ENCODE data around the gene SCARB1. TPM values are rescaled to one million over a fixed set of nuclear protein-coding genes. Genes with fewer than 3 reads are reported as not detected.

SCARB1 gene
- total RNA-seq, 1 experiment from 2014 or later, result 68.3 TPM

DNA sequence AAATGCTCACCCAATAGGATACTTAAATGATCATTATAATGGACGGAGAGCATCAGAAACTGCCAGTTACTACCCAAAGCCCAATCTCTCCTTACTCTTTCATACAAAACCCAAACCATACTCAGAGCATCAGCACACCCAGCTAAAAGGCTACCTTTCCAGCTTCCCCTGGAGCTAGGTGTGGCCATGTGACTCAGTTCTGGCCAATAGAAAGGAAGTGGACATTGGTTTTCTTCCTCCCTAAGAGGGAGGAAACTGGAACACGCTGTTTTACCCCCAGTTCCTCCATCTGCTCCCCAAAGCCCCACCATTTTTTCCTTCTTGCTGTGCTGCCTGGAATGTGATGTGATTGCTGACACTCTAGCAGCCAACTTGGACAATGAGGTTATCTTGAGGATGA is 50.7 kb downstream of the SCARB1 start (continued):
- TF ChIP-seq JAZF1 (CRISPR knock-in tag; IDR thresholded peaks at IDR 0.05) (no peak), ZNF396 (CRISPR knock-in tag; IDR thresholded peaks at IDR 0.05; ENCODE audit: borderline replicate concordance) (no peak)

DNA sequence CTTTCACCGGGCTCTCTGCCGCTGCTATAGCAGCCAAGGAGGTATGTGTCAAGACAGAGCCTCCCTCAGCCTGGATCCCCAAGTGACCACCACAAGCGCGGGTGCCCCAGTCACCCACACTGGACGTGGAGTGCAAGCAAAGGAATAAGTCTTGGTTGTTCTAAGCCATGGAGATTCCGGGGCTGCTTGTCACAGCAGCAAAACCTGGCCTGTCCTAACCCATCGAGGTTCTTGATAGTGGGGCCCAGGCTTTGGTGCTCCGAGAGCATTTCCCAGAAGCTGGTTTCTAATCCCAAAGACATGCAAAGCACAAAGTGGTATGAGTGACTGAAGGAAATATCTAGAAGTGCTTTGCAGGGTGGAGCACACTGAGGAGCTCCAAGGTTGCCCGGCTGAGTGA is 51.3 kb downstream of the SCARB1 start:
- ChIA-PET POLR2A (no interaction called here), CTCF (no interaction called here)
- Mint-ChIP-seq H3K4me1 (no peaks in the 10 kb centered on the region), H3K9me3 (peaks cover 6% of the 10 kb centered on the region; the same call in 1 of the 2 replicates), H3K4me3 (no peak overlapping the region), H3K36me3 (peaks cover 39% of the 10 kb centered on the region), H3K27me3 (ENCODE audit: low read depth) (no peaks in the 10 kb centered on the region), H3K27ac (no peak overlapping the region)
- no peak for DNase-seq (ENCODE audit: low spot score)
- no peak for ATAC-seq
- TF ChIP-seq JAZF1 (CRISPR knock-in tag; IDR thresholded peaks at IDR 0.05), result no peak
- TF ChIP-seq, protein P1, sequence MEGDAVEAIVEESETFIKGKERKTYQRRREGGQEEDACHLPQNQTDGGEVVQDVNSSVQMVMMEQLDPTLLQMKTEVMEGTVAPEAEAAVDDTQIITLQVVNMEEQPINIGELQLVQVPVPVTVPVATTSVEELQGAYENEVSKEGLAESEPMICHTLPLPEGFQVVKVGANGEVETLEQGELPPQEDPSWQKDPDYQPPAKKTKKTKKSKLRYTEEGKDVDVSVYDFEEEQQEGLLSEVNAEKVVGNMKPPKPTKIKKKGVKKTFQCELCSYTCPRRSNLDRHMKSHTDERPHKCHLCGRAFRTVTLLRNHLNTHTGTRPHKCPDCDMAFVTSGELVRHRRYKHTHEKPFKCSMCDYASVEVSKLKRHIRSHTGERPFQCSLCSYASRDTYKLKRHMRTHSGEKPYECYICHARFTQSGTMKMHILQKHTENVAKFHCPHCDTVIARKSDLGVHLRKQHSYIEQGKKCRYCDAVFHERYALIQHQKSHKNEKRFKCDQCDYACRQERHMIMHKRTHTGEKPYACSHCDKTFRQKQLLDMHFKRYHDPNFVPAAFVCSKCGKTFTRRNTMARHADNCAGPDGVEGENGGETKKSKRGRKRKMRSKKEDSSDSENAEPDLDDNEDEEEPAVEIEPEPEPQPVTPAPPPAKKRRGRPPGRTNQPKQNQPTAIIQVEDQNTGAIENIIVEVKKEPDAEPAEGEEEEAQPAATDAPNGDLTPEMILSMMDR (IDR thresholded peaks at IDR 0.05), result no peak
- TF ChIP-seq, protein P2, sequence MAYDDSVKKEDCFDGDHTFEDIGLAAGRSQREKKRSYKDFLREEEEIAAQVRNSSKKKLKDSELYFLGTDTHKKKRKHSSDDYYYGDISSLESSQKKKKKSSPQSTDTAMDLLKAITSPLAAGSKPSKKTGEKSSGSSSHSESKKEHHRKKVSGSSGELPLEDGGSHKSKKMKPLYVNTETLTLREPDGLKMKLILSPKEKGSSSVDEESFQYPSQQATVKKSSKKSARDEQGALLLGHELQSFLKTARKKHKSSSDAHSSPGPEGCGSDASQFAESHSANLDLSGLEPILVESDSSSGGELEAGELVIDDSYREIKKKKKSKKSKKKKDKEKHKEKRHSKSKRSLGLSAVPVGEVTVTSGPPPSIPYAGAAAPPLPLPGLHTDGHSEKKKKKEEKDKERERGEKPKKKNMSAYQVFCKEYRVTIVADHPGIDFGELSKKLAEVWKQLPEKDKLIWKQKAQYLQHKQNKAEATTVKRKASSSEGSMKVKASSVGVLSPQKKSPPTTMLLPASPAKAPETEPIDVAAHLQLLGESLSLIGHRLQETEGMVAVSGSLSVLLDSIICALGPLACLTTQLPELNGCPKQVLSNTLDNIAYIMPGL (CRISPR knock-in tag; IDR thresholded peaks at IDR 0.05), result no peak
- no peak for TF ChIP-seq EMX1 (CRISPR knock-in tag; IDR thresholded peaks at IDR 0.05)
- TF ChIP-seq, protein P3, sequence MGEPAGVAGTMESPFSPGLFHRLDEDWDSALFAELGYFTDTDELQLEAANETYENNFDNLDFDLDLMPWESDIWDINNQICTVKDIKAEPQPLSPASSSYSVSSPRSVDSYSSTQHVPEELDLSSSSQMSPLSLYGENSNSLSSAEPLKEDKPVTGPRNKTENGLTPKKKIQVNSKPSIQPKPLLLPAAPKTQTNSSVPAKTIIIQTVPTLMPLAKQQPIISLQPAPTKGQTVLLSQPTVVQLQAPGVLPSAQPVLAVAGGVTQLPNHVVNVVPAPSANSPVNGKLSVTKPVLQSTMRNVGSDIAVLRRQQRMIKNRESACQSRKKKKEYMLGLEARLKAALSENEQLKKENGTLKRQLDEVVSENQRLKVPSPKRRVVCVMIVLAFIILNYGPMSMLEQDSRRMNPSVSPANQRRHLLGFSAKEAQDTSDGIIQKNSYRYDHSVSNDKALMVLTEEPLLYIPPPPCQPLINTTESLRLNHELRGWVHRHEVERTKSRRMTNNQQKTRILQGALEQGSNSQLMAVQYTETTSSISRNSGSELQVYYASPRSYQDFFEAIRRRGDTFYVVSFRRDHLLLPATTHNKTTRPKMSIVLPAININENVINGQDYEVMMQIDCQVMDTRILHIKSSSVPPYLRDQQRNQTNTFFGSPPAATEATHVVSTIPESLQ (CRISPR knock-in tag; IDR thresholded peaks at IDR 0.05), result no peak
- no peak for TF ChIP-seq JUN (CRISPR knock-in tag; IDR thresholded peaks at IDR 0.05)
- TF ChIP-seq, protein P4, sequence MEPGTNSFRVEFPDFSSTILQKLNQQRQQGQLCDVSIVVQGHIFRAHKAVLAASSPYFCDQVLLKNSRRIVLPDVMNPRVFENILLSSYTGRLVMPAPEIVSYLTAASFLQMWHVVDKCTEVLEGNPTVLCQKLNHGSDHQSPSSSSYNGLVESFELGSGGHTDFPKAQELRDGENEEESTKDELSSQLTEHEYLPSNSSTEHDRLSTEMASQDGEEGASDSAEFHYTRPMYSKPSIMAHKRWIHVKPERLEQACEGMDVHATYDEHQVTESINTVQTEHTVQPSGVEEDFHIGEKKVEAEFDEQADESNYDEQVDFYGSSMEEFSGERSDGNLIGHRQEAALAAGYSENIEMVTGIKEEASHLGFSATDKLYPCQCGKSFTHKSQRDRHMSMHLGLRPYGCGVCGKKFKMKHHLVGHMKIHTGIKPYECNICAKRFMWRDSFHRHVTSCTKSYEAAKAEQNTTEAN (CRISPR knock-in tag; IDR thresholded peaks at IDR 0.05), result no peak
- TF ChIP-seq, protein P5, sequence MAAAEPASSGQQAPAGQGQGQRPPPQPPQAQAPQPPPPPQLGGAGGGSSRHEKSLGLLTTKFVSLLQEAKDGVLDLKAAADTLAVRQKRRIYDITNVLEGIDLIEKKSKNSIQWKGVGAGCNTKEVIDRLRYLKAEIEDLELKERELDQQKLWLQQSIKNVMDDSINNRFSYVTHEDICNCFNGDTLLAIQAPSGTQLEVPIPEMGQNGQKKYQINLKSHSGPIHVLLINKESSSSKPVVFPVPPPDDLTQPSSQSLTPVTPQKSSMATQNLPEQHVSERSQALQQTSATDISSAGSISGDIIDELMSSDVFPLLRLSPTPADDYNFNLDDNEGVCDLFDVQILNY (CRISPR knock-in tag; IDR thresholded peaks at IDR 0.05), result no peak
- TF ChIP-seq, protein P6, sequence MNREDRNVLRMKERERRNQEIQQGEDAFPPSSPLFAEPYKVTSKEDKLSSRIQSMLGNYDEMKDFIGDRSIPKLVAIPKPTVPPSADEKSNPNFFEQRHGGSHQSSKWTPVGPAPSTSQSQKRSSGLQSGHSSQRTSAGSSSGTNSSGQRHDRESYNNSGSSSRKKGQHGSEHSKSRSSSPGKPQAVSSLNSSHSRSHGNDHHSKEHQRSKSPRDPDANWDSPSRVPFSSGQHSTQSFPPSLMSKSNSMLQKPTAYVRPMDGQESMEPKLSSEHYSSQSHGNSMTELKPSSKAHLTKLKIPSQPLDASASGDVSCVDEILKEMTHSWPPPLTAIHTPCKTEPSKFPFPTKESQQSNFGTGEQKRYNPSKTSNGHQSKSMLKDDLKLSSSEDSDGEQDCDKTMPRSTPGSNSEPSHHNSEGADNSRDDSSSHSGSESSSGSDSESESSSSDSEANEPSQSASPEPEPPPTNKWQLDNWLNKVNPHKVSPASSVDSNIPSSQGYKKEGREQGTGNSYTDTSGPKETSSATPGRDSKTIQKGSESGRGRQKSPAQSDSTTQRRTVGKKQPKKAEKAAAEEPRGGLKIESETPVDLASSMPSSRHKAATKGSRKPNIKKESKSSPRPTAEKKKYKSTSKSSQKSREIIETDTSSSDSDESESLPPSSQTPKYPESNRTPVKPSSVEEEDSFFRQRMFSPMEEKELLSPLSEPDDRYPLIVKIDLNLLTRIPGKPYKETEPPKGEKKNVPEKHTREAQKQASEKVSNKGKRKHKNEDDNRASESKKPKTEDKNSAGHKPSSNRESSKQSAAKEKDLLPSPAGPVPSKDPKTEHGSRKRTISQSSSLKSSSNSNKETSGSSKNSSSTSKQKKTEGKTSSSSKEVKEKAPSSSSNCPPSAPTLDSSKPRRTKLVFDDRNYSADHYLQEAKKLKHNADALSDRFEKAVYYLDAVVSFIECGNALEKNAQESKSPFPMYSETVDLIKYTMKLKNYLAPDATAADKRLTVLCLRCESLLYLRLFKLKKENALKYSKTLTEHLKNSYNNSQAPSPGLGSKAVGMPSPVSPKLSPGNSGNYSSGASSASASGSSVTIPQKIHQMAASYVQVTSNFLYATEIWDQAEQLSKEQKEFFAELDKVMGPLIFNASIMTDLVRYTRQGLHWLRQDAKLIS (CRISPR knock-in tag; IDR thresholded peaks at IDR 0.05; ENCODE audit: borderline replicate concordance), result no peak
- no peak for TF ChIP-seq ZBTB21 (CRISPR knock-in tag; IDR thresholded peaks at IDR 0.05; ENCODE audit: borderline replicate concordance)
- TF ChIP-seq ZNF396 (CRISPR knock-in tag; IDR thresholded peaks at IDR 0.05; ENCODE audit: borderline replicate concordance), result no peak
- no peak for TF ChIP-seq ELF4 (CRISPR knock-in tag; IDR thresholded peaks at IDR 0.05; ENCODE audit: low read depth)
- no peak for TF ChIP-seq ZNF416 (CRISPR knock-in tag; IDR thresholded peaks at IDR 0.05)
- TF ChIP-seq TCF7 (CRISPR knock-in tag; IDR thresholded peaks at IDR 0.05; ENCODE audit: low read depth), result no peak
- TF ChIP-seq ETV6 (CRISPR knock-in tag; IDR thresholded peaks at IDR 0.05), result no peak

Measured in WTC11 (cell line).